K562 (cell line): Measurements from ENCODE around the gene LAPTM4A. TPM values are rescaled to one million over a fixed set of nuclear protein-coding genes. Genes with fewer than 3 reads are reported as not detected.
A peak's percentile ranks its signal among the peaks of the same experiment; 100 is the strongest.

ENCODE experiments used
- ATAC-seq: fragments of 200-7000 bp; cut with Tn5 transposase; 3 replicates; pipeline ENCODE4 v1.9.1; 2020; ENCODE audit warnings: moderate library complexity
- BruUV-seq: library from RNA; stranded (reverse); fragments of 400-500 nt; replicated peaks from 2 replicates; lab custom pipeline; 2021; lab: Mats Ljungman, UMichigan
- CTCF ChIA-PET: fragments of 300-600 bp; formaldehyde crosslinking; extraction: SDS; loops from one replicate; lab custom pipeline; 2021; ENCODE audit warnings: low intra/inter-chr PET ratio; lab: Yijun Ruan, JAX
- POLR2A ChIA-PET: fragments of 300-600, 350-650 bp; sonication (Branson Sonifier 250); formaldehyde crosslinking; extraction: SDS; loops from one replicate; lab custom pipeline; 2021; ENCODE audit warnings: antibody characterized with exemption, inconsistent platforms; lab: Yijun Ruan, JAX
- DNase-seq, 4 experiments: peaks; one replicate each; pipeline versions ENCODE4 v3.0.0 to v3.0.0-alpha.2; 2011 to 2018; ENCODE audit warnings: low spot score in 3 of 4, mixed read lengths in 3 of 4; ENCODE audit errors: extremely low read depth in 1 of 4
- FAIRE-seq: peaks from 2 replicates; lab custom pipeline; 2011; peaks lifted over from hg19 to GRCh38; lab: Jason Lieb, UNC
- H2AFZ ChIP-seq: 2 replicates; pipeline ENCODE4 v1.6.0; 2011; ENCODE audit warnings: low read depth, low read length, control low read depth, inconsistent platforms
- H3K27ac ChIP-seq: fragments of 200-600 bp; 3 replicates; pipeline ENCODE4 v1.8.0; 2011; ENCODE audit warnings: low read depth, mild to moderate bottlenecking, control low read depth, inconsistent platforms, low read length, moderate library complexity, mixed read lengths; ENCODE audit errors: extremely low read depth
- H3K27me3 ChIP-seq, 2 experiments: fragments of 300-600 bp in 1 of 2; 2 replicates in 1 of 2; 3 replicates in 1 of 2; pipeline versions ENCODE4 v1.6.0 to v1.8.0; 2011; ENCODE audit warnings: inconsistent platforms in 2 of 2, low read length in 2 of 2, mild to moderate bottlenecking in 1 of 2, mixed read lengths in 1 of 2, moderate library complexity in 1 of 2; ENCODE audit not compliant: control insufficient read depth in 2 of 2, insufficient read depth in 2 of 2
- H3K36me3 ChIP-seq: fragments of 300-600 bp; 3 replicates; pipeline ENCODE4 v1.8.0; 2011; ENCODE audit warnings: mild to moderate bottlenecking, low read length, inconsistent platforms; ENCODE audit not compliant: control insufficient read depth, insufficient read depth
- H3K4me1 ChIP-seq, 2 experiments: fragments of 200-600 bp in 1 of 2; replicated peaks in 1 of 2; 2 replicates in 1 of 2; 3 replicates in 1 of 2; pipeline versions ENCODE4 v1.5.1 to v1.8.0; 2011; ENCODE audit warnings: inconsistent platforms in 2 of 2, low read length in 2 of 2, mild to moderate bottlenecking in 1 of 2, mixed read lengths in 1 of 2, moderate library complexity in 1 of 2; ENCODE audit not compliant: control insufficient read depth in 2 of 2, insufficient read depth in 2 of 2
- H3K4me2 ChIP-seq: 2 replicates; pipeline ENCODE4 v1.6.1; 2011; ENCODE audit warnings: low read length, control low read depth, inconsistent platforms, mixed read lengths; ENCODE audit not compliant: insufficient read depth
- H3K4me3 ChIP-seq: fragments of 200-600 bp; sonication (generic), shearing (Covaris generic); 2 replicates; pipeline ENCODE4 v1.5.1; 2016; ENCODE audit warnings: control low read depth, inconsistent platforms
- H3K79me2 ChIP-seq: fragments of 200-600 bp; 3 replicates; pipeline ENCODE4 v1.8.0; 2011; ENCODE audit warnings: low read length, inconsistent platforms; ENCODE audit not compliant: control insufficient read depth, insufficient read depth
- H3K9ac ChIP-seq, 2 experiments: 2 replicates each; pipeline versions ENCODE4 v1.6.0 to v1.6.1; 2011; ENCODE audit warnings: low read depth in 2 of 2, low read length in 2 of 2, control low read depth in 1 of 2, inconsistent platforms in 1 of 2, mild to moderate bottlenecking in 1 of 2, mixed read lengths in 1 of 2; ENCODE audit not compliant: insufficient read depth in 1 of 2
- H3K9me1 ChIP-seq: one replicate; pipeline ENCODE4 v1.6.0; 2011; ENCODE audit warnings: inconsistent platforms, mild to moderate bottlenecking, low read length, moderate library complexity; ENCODE audit not compliant: control insufficient read depth, insufficient read depth
- H3K9me3 ChIP-seq: replicated peaks from 2 replicates; pipeline ENCODE4 v1.5.1; 2011; ENCODE audit warnings: low read depth, low read length, inconsistent platforms; ENCODE audit not compliant: control insufficient read depth, insufficient read depth
- H4K20me1 ChIP-seq: replicated peaks from 2 replicates; pipeline ENCODE4 v1.6.1; 2011; ENCODE audit warnings: low read length, inconsistent platforms, mixed read lengths; ENCODE audit not compliant: control insufficient read depth, insufficient read depth
- BRCA1 ChIP-seq, 2 experiments: fragments of 450-650 bp in 1 of 2; sonication (generic) in 1 of 2; formaldehyde crosslinking in 1 of 2; IDR thresholded peaks; 2 replicates each; pipeline versions ENCODE4 v1.5.0 to v1.6.1; 2017 to 2020; ENCODE audit warnings: mild to moderate bottlenecking in 1 of 2, missing genetic modification reagents in 1 of 2
- BRD4 ChIP-seq: fragments of 200-600 bp; sonication (generic); IDR thresholded peaks from 2 replicates; pipeline ENCODE4 v1.6.1; 2017; ENCODE audit warnings: inconsistent platforms
- ETS1 ChIP-seq: conservative IDR thresholded peaks from 2 replicates; pipeline ENCODE4 v1.6.1; 2011; ENCODE audit warnings: low read depth, mild to moderate bottlenecking, low read length; ENCODE audit not compliant: control insufficient read depth
- GTF2A2 ChIP-seq: IDR thresholded peaks from 2 replicates; pipeline ENCODE4 v1.6.1; 2016; ENCODE audit warnings: mild to moderate bottlenecking, missing genetic modification characterization, missing compliant biosample characterization
- GTF2F1 ChIP-seq: IDR thresholded peaks from 2 replicates; pipeline ENCODE4 v1.6.1; 2011; ENCODE audit warnings: low read depth, low read length, improper control_type of control experiment
- HNRNPLL ChIP-seq: fragments of 200-400 bp; formaldehyde crosslinking; IDR thresholded peaks from 2 replicates; pipeline ENCODE4 v1.6.1; 2017; ENCODE audit warnings: low read length, low read depth, mild to moderate bottlenecking; ENCODE audit not compliant: poor library complexity, severe bottlenecking
- NELFE ChIP-seq: IDR thresholded peaks from 2 replicates; pipeline ENCODE4 v1.6.1; 2011; ENCODE audit warnings: mild to moderate bottlenecking; ENCODE audit not compliant: insufficient read depth, insufficient read length
- SMAD2 ChIP-seq: fragments of 150-350 bp; IDR thresholded peaks from 2 replicates; pipeline ENCODE4 v1.6.1; 2014; ENCODE audit warnings: low read depth, mild to moderate bottlenecking, low read length
- YBX1 ChIP-seq: fragments of 450-650 bp; IDR thresholded peaks from 2 replicates; pipeline ENCODE4 v1.7.1; 2016; ENCODE audit warnings: mild to moderate bottlenecking
- ZNF121 ChIP-seq: sonication (generic); formaldehyde crosslinking; conservative IDR thresholded peaks from 2 replicates; pipeline ENCODE4 v1.8.0; 2022; ENCODE audit warnings: missing genetic modification reagents
- ZNF583 ChIP-seq: fragments of 250-450 bp; sonication (Bioruptor Pico); IDR thresholded peaks from 2 replicates; pipeline ENCODE4 v1.4.0; 2020
- ZNF586 ChIP-seq: fragments of 450-650 bp; formaldehyde crosslinking; conservative IDR thresholded peaks from 2 replicates; pipeline ENCODE4 v1.4.0; 2020; ENCODE audit warnings: mild to moderate bottlenecking, moderate library complexity
- ZNF609 ChIP-seq: sonication (generic); formaldehyde crosslinking; IDR thresholded peaks from 2 replicates; pipeline ENCODE4 v1.8.1; 2023; ENCODE audit warnings: missing genetic modification reagents, mild to moderate bottlenecking, borderline replicate concordance
- ZNF79 ChIP-seq: fragments of 250-450 bp; sonication (Bioruptor Pico); IDR thresholded peaks from 2 replicates; pipeline ENCODE4 v1.4.0; 2020; ENCODE audit warnings: low read depth, mild to moderate bottlenecking, moderate library complexity
- WGBS: fragments of 100-300 bp; shearing (Covaris generic); methylation state at CpG from one replicate; pipeline ENCODE4 v1.1.6; 2016; ENCODE audit warnings: low coverage, mixed read lengths; ENCODE audit not compliant: insufficient coverage; ENCODE audit errors: missing lambda C conversion rate; 5-methylcytosine and 5-hydroxymethylcytosine counted together
- in situ Hi-C: fragments of 300-500 bp; cut with MboI; formaldehyde crosslinking; loops from 4 replicates; pipeline ENCODE4 v1.15.0; 2018; ENCODE audit warnings: inconsistent platforms, mixed read lengths
- intact Hi-C: fragments of 100-400 bp; cut with micrococcal nuclease; formaldehyde crosslinking; loops from 2 replicates; pipeline ENCODE4 v1.14.2; 2022
- polyA plus RNA-seq, 8 experiments: library from polyadenylated mRNA; depleted of rRNA in 4 of 8; stranded (reverse) in 5 of 8; unstranded in 3 of 8; fragments of >200 nt; fragmentation: Nextera tagmentation in 2 of 8; fragmentation: Illumina TruSeq in 1 of 8; extraction: Ambion mirVana in 2 of 8; extraction: Trizol in 1 of 8; gene quantifications; 2 replicates each; pipeline versions ENCODE4 v1.2.1 to v1.2.3, GENCODE V29; 2011 to 2014; ENCODE audit warnings: inconsistent platforms in 1 of 8, missing spikeins in 1 of 8
- total RNA-seq, 7 experiments: library from RNA; depleted of rRNA in 6 of 7; stranded (reverse); fragments of >200 nt in 6 of 7; fragmentation: Illumina TruSeq in 2 of 7; extraction: Trizol in 2 of 7; gene quantifications; 2 replicates each; pipeline versions ENCODE4 v1.2.1 to v1.2.3, GENCODE V29; 2011 to 2021; ENCODE audit warnings: low replicate concordance in 1 of 7
- TF ChIP-seq, protein P1 (sequence below): fragments of 250-450 bp; sonication (Bioruptor Pico); IDR thresholded peaks from 2 replicates; pipeline ENCODE4 v1.8.0; 2022; ENCODE audit warnings: inconsistent platforms

The LAPTM4A gene
- total and polyA plus RNA-seq, 9 of the 15 experiments (the other 6 are each of a cell fraction or from before 2014, with no cell fraction given): 13.4 to 157 (median 50.1) TPM

DNA sequence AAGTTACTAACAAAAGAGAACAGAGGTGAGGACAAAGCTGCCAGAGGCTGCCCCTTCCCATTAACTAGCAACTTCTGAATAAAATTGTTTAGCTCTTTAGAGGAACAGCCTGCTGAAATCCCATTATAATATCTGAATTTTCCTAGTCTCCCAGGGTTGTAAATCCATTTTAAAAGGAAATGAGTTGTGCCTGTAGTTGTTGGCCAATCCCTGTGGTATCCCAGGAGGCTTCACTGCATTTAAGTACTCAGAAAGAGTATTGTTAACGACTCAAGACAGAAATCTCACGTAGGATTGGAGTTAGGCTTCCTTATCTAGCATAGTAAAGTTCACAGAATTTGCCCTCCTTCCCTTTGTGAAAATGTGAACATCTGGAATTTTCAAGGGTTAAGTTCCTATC lies 8.9 kb downstream of the LAPTM4A start:
- no peak for FAIRE-seq
- in situ Hi-C loops (no loop called here), intact Hi-C loops (no loop called here)
- Histone ChIP-seq H3K79me2 (peaks cover 65% of the 10 kb centered on the region), H3K9me1 (no peaks in the 10 kb centered on the region), H3K4me1 (peaks cover 7 to 14% of the 10 kb centered on the region in 2 experiments; a peak in 3 of 5 replicates), H3K36me3 (peaks cover 58% of the 10 kb centered on the region), H3K4me3 (no peak overlapping the region), H3K27me3 (no peaks in the 10 kb centered on the region), H3K9me3 (no peaks in the 10 kb centered on the region), H3K9ac (no peak overlapping the region), H3K4me2 (no peak overlapping the region), H2AFZ (no peak overlapping the region), H4K20me1 (peaks cover 8% of the 10 kb centered on the region; the same call in 1 of the 2 replicates), H3K27ac (no peak overlapping the region)
- peak; percentile 30; the same call in 2 of the 3 replicates for ATAC-seq
- BruUV-seq: no TSS peak
- no peak for TF ChIP-seq SMAD2
- TF ChIP-seq NELFE: no peak
- no peak for TF ChIP-seq ZNF121 (CRISPR knock-in tag)
- no peak for TF ChIP-seq ZNF79 (CRISPR knock-in tag)
- no peak for TF ChIP-seq ZNF586 (CRISPR knock-in tag)
- TF ChIP-seq GTF2A2 (tag): no peak
- TF ChIP-seq ZNF609 (CRISPR knock-in tag): no peak
- TF ChIP-seq HNRNPLL: no peak
- TF ChIP-seq ZNF583 (CRISPR knock-in tag): no peak
- TF ChIP-seq ETS1: no peak
- TF ChIP-seq BRCA1 (IDR thresholded peaks at IDR 0.05): no peak
- no peak for TF ChIP-seq BRCA1 (CRISPR knock-in tag; IDR thresholded peaks at IDR 0.05)
- TF ChIP-seq, protein P1, sequence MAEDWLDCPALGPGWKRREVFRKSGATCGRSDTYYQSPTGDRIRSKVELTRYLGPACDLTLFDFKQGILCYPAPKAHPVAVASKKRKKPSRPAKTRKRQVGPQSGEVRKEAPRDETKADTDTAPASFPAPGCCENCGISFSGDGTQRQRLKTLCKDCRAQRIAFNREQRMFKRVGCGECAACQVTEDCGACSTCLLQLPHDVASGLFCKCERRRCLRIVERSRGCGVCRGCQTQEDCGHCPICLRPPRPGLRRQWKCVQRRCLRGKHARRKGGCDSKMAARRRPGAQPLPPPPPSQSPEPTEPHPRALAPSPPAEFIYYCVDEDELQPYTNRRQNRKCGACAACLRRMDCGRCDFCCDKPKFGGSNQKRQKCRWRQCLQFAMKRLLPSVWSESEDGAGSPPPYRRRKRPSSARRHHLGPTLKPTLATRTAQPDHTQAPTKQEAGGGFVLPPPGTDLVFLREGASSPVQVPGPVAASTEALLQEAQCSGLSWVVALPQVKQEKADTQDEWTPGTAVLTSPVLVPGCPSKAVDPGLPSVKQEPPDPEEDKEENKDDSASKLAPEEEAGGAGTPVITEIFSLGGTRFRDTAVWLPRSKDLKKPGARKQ (CRISPR knock-in tag): no peak
- TF ChIP-seq YBX1: no peak
- no peak for TF ChIP-seq BRD4
- no peak for TF ChIP-seq GTF2F1
- WGBS: 7% methylated on average over 2 of the region's 2 CpGs
- POLR2A ChIA-PET: interaction anchor here (0.8 to 2.7 kb wide), 5 partner anchors 9 to 24 kb away, joined by 3 to 20 read pairs (median 4); partner anchors contain the start of gene LAPTM4A
- CTCF ChIA-PET: no interaction called here
- DNase-seq: no peak
